Effector CD8-positive, alpha-beta T cell (primary cell): ENCODE results near the gene EYA3.

ENCODE experiments used
- DNase-seq: peaks from one replicate; lab custom pipeline; 2025; lab: John Stamatoyannopoulos, UW

The EYA3 gene

GRCh38 chr1:28113242-28113572 is 24.8 kb upstream of the EYA3 start:
- DNase-seq = no peak

- no peak for DNase-seq
Observed at GRCh38 chr1:28112388-28113241, 24.2 kb upstream of the EYA3 start.

GRCh38 chr1:28111157-28111556 is 22.7 kb upstream of the EYA3 start:
- DNase-seq = no peak

GRCh38 chr1:28110555-28110954 is 22.1 kb upstream of the EYA3 start:
- DNase-seq = no peak

GRCh38 chr1:28109639-28110038 is 21.2 kb upstream of the EYA3 start:
- DNase-seq = no peak

GRCh38 chr1:28108001-28108400 is 19.6 kb upstream of the EYA3 start:
- DNase-seq = no peak

GRCh38 chr1:28104866-28105467 is 16.6 kb upstream of the EYA3 start:
- no peak for DNase-seq

- no peak for DNase-seq
Observed at GRCh38 chr1:28102189-28102588, 13.8 kb upstream of the EYA3 start.

- no peak for DNase-seq
Observed at GRCh38 chr1:28099050-28099769, 10.8 kb upstream of the EYA3 start.

- DNase-seq = no peak
Observed at GRCh38 chr1:28097100-28097472, 8.7 kb upstream of the EYA3 start.

GRCh38 chr1:28096210-28097099 is 8.0 kb upstream of the EYA3 start:
- DNase-seq = no peak

GRCh38 chr1:28091043-28091781 is 2.8 kb upstream of the EYA3 start:
- peak; percentile 72 for DNase-seq

- no peak for DNase-seq
Observed at GRCh38 chr1:28087614-28088167, 719 bp downstream of the EYA3 start.

GRCh38 chr1:28086651-28087050 is 1.8 kb downstream of the EYA3 start:
- no peak for DNase-seq

GRCh38 chr1:28085129-28085528 is 3.3 kb downstream of the EYA3 start:
- DNase-seq = no peak

GRCh38 chr1:28083876-28084275 is 4.5 kb downstream of the EYA3 start:
- DNase-seq = no peak

- no peak for DNase-seq
Observed at GRCh38 chr1:28078680-28079626, 9.5 kb downstream of the EYA3 start.

- DNase-seq = no peak
Observed at GRCh38 chr1:28078262-28078661, 10.1 kb downstream of the EYA3 start.

- DNase-seq = no peak
Observed at GRCh38 chr1:28074892-28075511, 13.4 kb downstream of the EYA3 start.
